ENCODE data around the gene WDR46. TPM values are rescaled to one million over a fixed set of nuclear protein-coding genes. Genes with fewer than 3 reads are reported as not detected.

The WDR46 gene
- total and polyA plus RNA-seq, 2 of the 8 experiments (the other 6 are each of a cell fraction or from before 2014, with no cell fraction given): 69.7 to 91.0 TPM

DNA sequence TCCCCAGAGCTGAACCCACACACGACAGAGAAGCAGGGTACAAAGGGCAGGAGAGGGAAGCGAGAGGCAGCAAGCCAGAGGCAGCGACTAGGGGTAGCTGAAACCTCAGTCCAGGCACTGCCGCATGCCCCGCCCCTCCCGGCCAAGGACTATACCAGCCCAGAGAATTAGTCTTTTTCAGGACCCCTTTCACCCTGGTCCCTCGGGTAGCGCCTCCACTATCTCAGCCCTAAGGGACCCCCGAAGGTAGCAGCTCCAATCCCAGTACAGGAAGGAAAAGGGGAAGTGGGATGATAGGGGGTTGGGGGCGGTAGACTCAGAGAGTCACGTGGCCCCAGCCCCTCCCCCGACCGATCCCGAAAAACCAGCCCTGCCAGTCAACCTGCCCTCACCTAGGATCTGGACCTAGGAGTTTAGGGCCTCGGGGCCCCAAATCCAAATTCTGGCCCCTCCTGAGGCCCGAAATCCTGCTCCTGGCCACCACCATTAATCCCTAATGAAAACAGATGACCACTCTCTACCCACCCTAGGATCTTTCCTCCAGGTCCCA, 8.4 kb upstream of the WDR46 start (continued):
- no peak for TF ChIP-seq EZH2 (IDR thresholded peaks at IDR 0.05; ENCODE audit: low read depth, low read length, severe bottlenecking)
